Urothelium cell line (cell line): ENCODE measurements around the gene SLC12A2.

ENCODE experiments used
- DNase-seq: peaks from one replicate; pipeline ENCODE4 v3.0.0; 2011; ENCODE audit warnings: low spot score, mixed read lengths
- FAIRE-seq: peaks from 2 replicates; lab custom pipeline; 2011; peaks lifted over from hg19 to GRCh38; lab: Jason Lieb, UNC

SLC12A2 gene

DNA sequence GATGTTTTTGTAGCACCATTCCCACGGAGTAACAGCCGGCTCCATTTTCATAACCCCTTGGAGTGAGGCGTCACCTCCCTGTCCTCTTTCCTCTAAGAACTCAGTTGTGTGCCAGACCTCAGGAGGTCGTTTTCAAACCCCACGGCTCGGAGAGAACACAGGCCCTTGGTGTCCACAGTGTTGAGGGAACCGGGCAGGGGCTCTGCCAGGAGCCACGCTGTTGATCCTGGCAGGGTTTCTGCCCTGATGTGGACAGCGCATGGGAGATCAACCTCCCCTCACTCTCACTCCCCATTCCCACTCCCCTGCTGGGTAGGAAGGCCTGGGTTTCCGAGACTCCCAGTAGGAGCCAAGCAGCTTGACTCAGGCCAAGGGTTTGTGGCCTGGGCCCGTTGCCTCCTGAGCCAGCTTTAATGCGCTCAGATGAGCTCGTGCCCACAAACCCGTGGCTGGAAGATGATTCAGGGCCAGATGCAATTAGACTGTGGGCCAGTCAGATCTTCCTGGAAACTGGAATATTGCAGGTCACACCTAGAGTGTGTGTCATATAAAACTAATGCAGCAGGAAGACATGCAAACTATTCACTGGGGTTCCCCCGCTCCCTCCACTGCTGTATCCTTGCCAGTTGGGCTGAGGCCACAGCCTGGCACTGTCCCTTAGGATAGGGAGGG is 133.4 kb downstream of the SLC12A2 start:
- DNase-seq (peak; percentile 48), FAIRE-seq (no peak)

DNA sequence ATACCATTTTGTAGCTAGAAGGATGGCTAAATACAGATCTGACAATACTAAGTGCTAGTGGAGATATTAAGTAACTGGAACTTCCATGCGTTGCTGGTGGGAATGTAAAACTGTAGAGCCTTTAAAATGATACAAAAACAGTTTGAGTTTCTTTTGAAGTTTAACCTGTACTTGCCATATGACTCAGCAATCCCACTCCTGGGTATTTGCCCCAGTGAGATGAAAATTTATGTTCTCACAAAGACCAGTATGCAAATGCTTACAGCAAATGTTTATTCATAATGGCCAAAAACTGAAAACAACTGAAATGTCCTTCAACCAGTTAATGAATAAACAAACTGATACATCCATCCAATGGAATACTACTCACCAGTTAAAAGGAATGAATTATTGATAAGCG is 137.3 kb downstream of the SLC12A2 start:
- FAIRE-seq (no peak), DNase-seq (no peak)

DNA sequence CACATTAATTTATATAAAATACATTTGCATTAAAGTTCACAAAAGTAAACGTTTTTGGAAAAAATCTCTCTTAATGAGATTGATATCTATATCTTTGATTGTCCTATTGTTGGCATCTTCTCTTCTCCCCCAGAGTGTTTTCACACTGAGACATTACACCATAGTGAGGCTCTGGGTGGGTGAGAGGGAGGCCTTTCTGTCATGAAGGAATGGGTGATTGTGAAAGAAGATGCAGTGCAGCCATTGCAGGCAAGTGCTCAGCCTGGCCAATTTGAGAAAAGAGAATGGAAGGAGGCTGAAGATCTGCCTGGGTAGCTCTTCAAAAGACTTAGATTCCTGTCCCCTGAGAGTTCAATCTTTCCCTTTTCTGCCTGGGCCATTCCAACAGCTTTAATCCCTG is 140.8 kb downstream of the SLC12A2 start:
- DNase-seq (no peak), FAIRE-seq (no peak)

GRCh38 chr5:128225245-128226030 is 141.9 kb downstream of the SLC12A2 start:
- no peak for FAIRE-seq
- DNase-seq, result no peak

DNA sequence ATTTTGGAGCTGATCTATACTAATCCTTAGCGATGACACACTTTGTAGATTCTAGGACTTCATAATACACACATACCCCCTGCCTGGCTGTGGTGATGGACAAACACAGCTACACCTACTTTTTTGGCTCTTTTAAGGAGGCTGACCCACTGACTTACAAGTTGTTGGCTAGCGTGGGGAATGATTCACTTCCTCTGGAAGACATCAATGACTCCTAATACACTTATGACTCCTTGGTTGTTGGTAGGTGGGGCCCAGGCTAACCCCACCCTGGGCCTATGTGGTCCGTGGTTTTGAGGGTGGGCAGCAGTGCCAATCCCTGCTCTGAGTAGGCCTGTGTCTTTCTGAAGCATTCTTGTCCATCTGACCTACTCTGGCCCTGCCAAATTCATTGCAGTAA is 144.4 kb downstream of the SLC12A2 start:
- DNase-seq (peak; percentile 59), FAIRE-seq (no peak)

DNA sequence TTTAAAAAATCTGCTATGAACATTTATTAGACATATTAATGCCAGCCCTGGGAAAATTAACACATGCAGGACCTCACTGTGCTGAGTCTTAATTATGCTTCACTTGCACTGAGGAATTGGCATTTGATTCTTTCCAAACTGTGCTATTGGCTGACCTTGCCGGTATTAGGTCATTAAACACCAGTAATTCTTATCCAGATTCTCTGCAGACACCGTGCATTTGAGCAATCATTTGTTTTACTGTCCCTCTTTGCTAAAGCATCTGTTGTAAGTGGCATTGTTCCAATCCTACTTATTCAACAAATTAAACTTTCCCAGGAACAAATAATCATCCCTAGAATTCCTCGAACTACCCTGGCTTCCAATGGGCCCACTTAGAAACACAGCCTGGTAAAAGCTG is 145.0 kb downstream of the SLC12A2 start:
- no peak for DNase-seq
- no peak for FAIRE-seq

- FAIRE-seq (no peak), DNase-seq (no peak)
These were observed 151.5 kb downstream of the SLC12A2 start for GRCh38 chr5:128234928-128235641.

- DNase-seq, result no peak
- FAIRE-seq, result no peak
These were observed 152.8 kb downstream of the SLC12A2 start for GRCh38 chr5:128236334-128236733.

DNA sequence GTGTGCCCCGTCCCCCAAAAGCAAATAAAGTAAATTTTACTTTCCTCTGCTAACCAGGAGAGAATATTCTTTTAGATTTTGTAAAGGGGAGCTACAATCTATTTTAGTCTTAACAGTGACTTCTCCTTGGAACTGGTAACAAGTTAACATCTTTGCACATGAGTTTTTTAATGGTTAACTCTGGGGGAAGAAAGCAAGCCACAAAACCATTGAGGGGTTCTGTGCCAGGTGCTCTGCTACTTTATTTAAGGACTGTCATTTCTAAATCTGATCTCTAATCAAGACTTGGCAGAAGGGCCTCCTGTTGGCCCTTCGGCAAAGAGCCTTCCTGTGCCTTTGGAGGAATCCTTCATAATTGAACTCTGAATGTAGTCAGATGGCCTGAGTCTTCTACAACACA is 153.4 kb downstream of the SLC12A2 start:
- FAIRE-seq (no peak), DNase-seq (no peak)

DNA sequence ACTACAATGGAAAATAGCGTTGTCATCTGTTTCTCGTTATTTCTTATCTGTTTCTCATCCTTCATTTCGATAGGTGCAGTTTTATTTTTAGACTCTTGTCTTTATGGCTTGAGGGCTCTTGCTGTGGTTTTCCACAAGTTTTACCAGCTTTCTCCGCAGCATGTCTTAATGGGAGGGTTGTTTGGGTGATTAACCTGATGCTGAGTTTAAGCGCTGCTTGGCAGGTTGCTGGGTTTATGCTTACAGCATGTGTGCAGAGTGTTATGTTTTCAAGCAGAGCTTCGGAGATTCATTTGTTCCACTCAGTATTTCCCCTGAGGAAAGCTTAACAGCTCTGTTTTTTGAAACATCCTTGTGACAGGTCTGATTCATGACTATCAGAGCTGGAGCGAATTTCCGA is 154.0 kb downstream of the SLC12A2 start:
- DNase-seq (no peak), FAIRE-seq (no peak)
